IMR-90 (cell line): Measurements from ENCODE around the gene GNAS. TPM values are rescaled to one million over a fixed set of nuclear protein-coding genes. Genes with fewer than 3 reads are reported as not detected.
A peak's percentile ranks its signal among the peaks of the same experiment; 100 is the strongest.

Experiments used
- ATAC-seq: fragments of 200-7000 bp; cut with Tn5 transposase; 2 replicates; pipeline ENCODE4 v1.9.1; 2020; ENCODE audit warnings: low read depth, mild to moderate bottlenecking, moderate library complexity
- BruUV-seq: library from RNA; stranded (reverse); fragments of 400-500 nt; replicated peaks from 2 replicates; lab custom pipeline; 2021; lab: Mats Ljungman, UMichigan
- CTCF ChIA-PET: fragments of 300-600 bp; formaldehyde crosslinking; extraction: SDS; loops from one replicate; lab custom pipeline; 2021; ENCODE audit warnings: antibody characterized with exemption; lab: Yijun Ruan, JAX
- POLR2A ChIA-PET: fragments of 300-600 bp; sonication (Branson Sonifier 250); formaldehyde crosslinking; loops from one replicate; lab custom pipeline; 2022; ENCODE audit warnings: antibody characterized with exemption; ENCODE audit not compliant: unreplicated experiment; lab: Charles Lee
- DNase-seq: peaks from one replicate; pipeline ENCODE4 v3.0.0; 2013
- H2AFZ ChIP-seq: replicated peaks from 2 replicates; pipeline ENCODE3; 2013; ENCODE audit warnings: low read length, mild to moderate bottlenecking; ENCODE audit not compliant: poor library complexity
- H2AK5ac ChIP-seq: 2 replicates; pipeline ENCODE4 v1.6.1; 2013; ENCODE audit warnings: low read depth, low read length, inconsistent platforms
- H2AK9ac ChIP-seq: replicated peaks from 2 replicates; pipeline ENCODE3; 2013; ENCODE audit warnings: mild to moderate bottlenecking, low read depth, low read length, moderate library complexity; ENCODE audit not compliant: poor library complexity
- H2BK120ac ChIP-seq: 2 replicates; pipeline ENCODE4 v1.6.1; 2013; ENCODE audit warnings: low read depth, low read length, inconsistent platforms
- H2BK15ac ChIP-seq: 3 replicates; pipeline ENCODE4 v1.6.1; 2013; ENCODE audit warnings: low read depth, low read length, inconsistent platforms
- H2BK20ac ChIP-seq: 2 replicates; pipeline ENCODE4 v1.6.1; 2013; ENCODE audit warnings: low read depth, mild to moderate bottlenecking, inconsistent platforms, low read length, moderate library complexity
- H2BK5ac ChIP-seq: 2 replicates; pipeline ENCODE4 v1.6.1; 2013; ENCODE audit warnings: mild to moderate bottlenecking, low read depth, low read length, inconsistent platforms; ENCODE audit not compliant: poor library complexity, severe bottlenecking
- H3K14ac ChIP-seq: replicated peaks from 2 replicates; pipeline ENCODE4 v1.6.1; 2013; ENCODE audit warnings: low read depth, low read length, inconsistent platforms
- H3K18ac ChIP-seq: 2 replicates; pipeline ENCODE4 v1.6.1; 2013; ENCODE audit warnings: low read depth, low read length, control low read depth
- H3K23ac ChIP-seq: 2 replicates; pipeline ENCODE4 v1.6.1; 2013; ENCODE audit warnings: low read depth, low read length, inconsistent platforms
- H3K27ac ChIP-seq: 2 replicates; pipeline ENCODE4 v1.5.1; 2013; ENCODE audit warnings: mild to moderate bottlenecking, control low read depth, low read length; ENCODE audit not compliant: insufficient read depth
- H3K27me3 ChIP-seq: 2 replicates; pipeline ENCODE4 v1.6.1; 2013; ENCODE audit warnings: low read length; ENCODE audit not compliant: control insufficient read depth, insufficient read depth
- H3K36me3 ChIP-seq: 2 replicates; pipeline ENCODE4 v1.6.1; 2013; ENCODE audit warnings: low read length, mixed read lengths; ENCODE audit not compliant: control insufficient read depth, insufficient read depth
- H3K4ac ChIP-seq: 2 replicates; pipeline ENCODE4 v1.6.1; 2013; ENCODE audit warnings: low read depth, low read length, inconsistent platforms
- H3K4me1 ChIP-seq: 2 replicates; pipeline ENCODE4 v1.6.1; 2013; ENCODE audit warnings: low read length, mixed read lengths; ENCODE audit not compliant: control insufficient read depth, insufficient read depth
- H3K4me2 ChIP-seq: 2 replicates; pipeline ENCODE4 v1.6.1; 2013; ENCODE audit warnings: low read depth, mild to moderate bottlenecking, control low read depth, low read length, moderate library complexity
- H3K4me3 ChIP-seq: 2 replicates; pipeline ENCODE4 v1.5.1; 2013; ENCODE audit warnings: low read depth, mild to moderate bottlenecking, control low read depth, low read length, moderate library complexity; ENCODE audit not compliant: insufficient read depth
- H3K56ac ChIP-seq: 2 replicates; pipeline ENCODE4 v1.6.1; 2013; ENCODE audit warnings: low read length, inconsistent platforms; ENCODE audit not compliant: insufficient read depth; ENCODE audit errors: extremely low read depth
- H3K79me1 ChIP-seq, 2 experiments: 2 replicates each; pipeline ENCODE4 v1.6.1; 2013; ENCODE audit warnings: low read length in 2 of 2, inconsistent platforms in 1 of 2, low read depth in 1 of 2
- H3K9ac ChIP-seq: 2 replicates; pipeline ENCODE4 v1.6.1; 2013; ENCODE audit warnings: low read depth, low read length, control low read depth
- H3K9me1 ChIP-seq: 2 replicates; pipeline ENCODE4 v1.6.1; 2013; ENCODE audit warnings: low read length, inconsistent platforms; ENCODE audit not compliant: insufficient read depth
- H3K9me3 ChIP-seq: 2 replicates; pipeline ENCODE4 v1.6.1; 2013; ENCODE audit warnings: low read length; ENCODE audit not compliant: control insufficient read depth, insufficient read depth
- H4K20me1 ChIP-seq: 2 replicates; pipeline ENCODE4 v1.6.1; 2013; ENCODE audit warnings: low read length, inconsistent platforms; ENCODE audit not compliant: insufficient read depth
- H4K5ac ChIP-seq: 2 replicates; pipeline ENCODE4 v1.6.1; 2013; ENCODE audit warnings: mild to moderate bottlenecking, low read depth, low read length, control low read depth
- H4K8ac ChIP-seq, 2 experiments: 2 replicates each; pipeline ENCODE4 v1.6.1; 2013; ENCODE audit warnings: low read depth in 2 of 2, low read length in 2 of 2, control low read depth in 1 of 2, inconsistent platforms in 1 of 2
- H4K91ac ChIP-seq: 2 replicates; pipeline ENCODE4 v1.6.1; 2013; ENCODE audit warnings: low read depth, low read length, inconsistent platforms; ENCODE audit not compliant: insufficient read depth
- SMC3 ChIP-seq: fragments of 150-350 bp; IDR thresholded peaks from 2 replicates; pipeline ENCODE4 v1.6.1; 2016; ENCODE audit warnings: low read depth, mild to moderate bottlenecking, antibody characterized with exemption, low read length, moderate library complexity
- WGBS, 2 experiments: methylation state at CpG; one replicate each; pipeline versions ENCODE4 v1.1.5 to v1.1.7; 2013; ENCODE audit warnings: missing lambda C conversion rate in 2 of 2; ENCODE audit not compliant: insufficient read length in 1 of 2; ENCODE audit errors: extremely low coverage in 2 of 2; 5-methylcytosine and 5-hydroxymethylcytosine counted together
- dilution Hi-C: fragments of 300-500 bp; cut with HindIII; formaldehyde crosslinking; loops from one replicate; pipeline ENCODE4 v1.14.3; 2018; ENCODE audit warnings: low sequenced_read_pairs; ENCODE audit not compliant: unreplicated experiment
- in situ Hi-C: fragments of 300-500 bp; cut with MboI; formaldehyde crosslinking; loops from 3 replicates; pipeline ENCODE4 v1.14.3; 2019; ENCODE audit warnings: low sequenced_read_pairs, inconsistent platforms, mixed read lengths
- intact Hi-C: fragments of 100-400 bp; cut with micrococcal nuclease; formaldehyde crosslinking; loops from 2 replicates; pipeline ENCODE4 v1.10.0; 2022
- polyA plus RNA-seq, 3 experiments: library from polyadenylated mRNA; depleted of rRNA; stranded (reverse); fragments of >200 nt; gene quantifications; 2 replicates each; pipeline ENCODE4 v1.2.3, GENCODE V29; 2012; ENCODE audit warnings: low replicate concordance in 1 of 3
- total RNA-seq: library from RNA; depleted of rRNA; stranded (reverse); fragments of >200 nt; gene quantifications from 2 replicates; pipeline ENCODE4 v1.2.3, GENCODE V29; 2012

GNAS gene
- total and polyA plus RNA-seq, 2 of the 4 experiments (the other 2 are of a cell fraction): 397 to 1,356 TPM

DNA sequence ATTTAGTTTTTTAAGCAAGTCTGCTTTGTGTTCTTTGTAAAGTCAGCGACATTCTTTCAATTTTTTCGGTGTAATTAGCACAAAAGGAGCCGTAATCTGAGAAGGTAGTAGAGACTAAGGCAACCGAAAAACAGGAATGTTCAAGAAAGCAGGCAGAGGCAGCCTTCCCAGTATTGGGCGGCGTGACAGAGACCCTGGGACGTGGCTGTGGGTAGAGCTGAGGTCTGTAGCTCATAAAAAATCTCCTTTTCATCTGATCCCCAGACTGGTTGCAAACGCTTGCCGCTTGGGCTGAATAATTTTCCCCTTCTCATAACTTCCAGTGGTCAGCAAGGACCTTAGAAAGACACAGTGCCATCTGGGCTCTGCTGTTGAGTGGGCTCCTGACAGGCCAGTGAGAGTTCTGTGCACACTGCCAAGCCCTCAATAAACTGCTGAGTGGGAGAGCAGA, 30.8 kb downstream of the GNAS start:
- DNase-seq (no peak), ATAC-seq (no peak)
- Histone ChIP-seq H2AK5ac (no peak overlapping the region), H4K8ac (no peak overlapping the region), H3K18ac (no peak overlapping the region), H3K9ac (no peak overlapping the region), H2BK5ac (no peak overlapping the region), H2AK9ac (peak overlapping the region; percentile 17), H3K14ac (no peak overlapping the region), H2BK120ac (no peak overlapping the region), H2BK15ac (no peak overlapping the region), H3K9me3 (no peaks in the 10 kb centered on the region; the same call in 1 of the 2 replicates), H3K79me1 (peaks cover 0 to 3% of the 10 kb centered on the region in 2 experiments; a peak in 1 of 4 replicates), H3K27ac (no peak overlapping the region), H3K9me1 (no peaks in the 10 kb centered on the region), H4K5ac (no peak overlapping the region), H3K4me3 (no peak overlapping the region), H2AFZ (no peak overlapping the region), H3K4me1 (no peaks in the 10 kb centered on the region), H2BK20ac (no peak overlapping the region), H4K20me1 (no peaks in the 10 kb centered on the region), H4K91ac (no peak overlapping the region), H3K36me3 (no peaks in the 10 kb centered on the region), H3K27me3 (peaks cover 18% of the 10 kb centered on the region), H3K4ac (no peak overlapping the region), H3K56ac (no peak overlapping the region), H3K4me2 (no peak overlapping the region), H3K23ac (no peak overlapping the region)
- in situ Hi-C loops (no loop called here), intact Hi-C loops (no loop called here), dilution Hi-C loops (no loop called here)
- TF ChIP-seq SMC3: no peak
- BruUV-seq: no TSS peak
- POLR2A ChIA-PET: interaction anchor here (0.6 kb wide), 1 partner anchor 210 kb away, joined by 4 read pairs; no protein-coding TSS in a partner anchor
- 80% methylated on average over 1 of the region's 9 CpGs; no CpG with 5 or more reads in 1 of the 2 experiments for whole genome bisulfite sequencing, 2 experiments
- CTCF ChIA-PET: interaction anchor here (1.6 kb wide), 1 partner anchor 13 kb away, joined by 3 read pairs; no protein-coding TSS in a partner anchor
